Ovary (tissue), 3 donors: ENCODE results near the gene UCK2.

Source experiments
- CTCF ChIP-seq, 3 donors: fragments of 450-650 bp in 2 of 3; fragments of 200-600 bp in 1 of 3; IDR thresholded peaks; one replicate each; pipeline versions ENCODE4 v1.5.1 to v1.8.0; 2016 to 2022; ENCODE audit warnings: antibody characterized with exemption in 3 of 3, mild to moderate bottlenecking in 1 of 3
- POLR2A ChIP-seq: fragments of 450-650 bp; IDR thresholded peaks from one replicate; pipeline ENCODE4 v1.6.1; 2017; ENCODE audit warnings: antibody characterized with exemption, mild to moderate bottlenecking, moderate library complexity
- donor health status: DM: no; HTN: no; CAD: no.

- TF ChIP-seq CTCF (IDR thresholded peaks at IDR 0.05) (no peak), POLR2A (no peak)
Observed at GRCh38 chr1:165840423-165840822, 13.0 kb downstream of the UCK2 start.
